Posterior vena cava (tissue), 2 donors: ENCODE data around the gene ERCC6L. TPM values are rescaled to one million over a fixed set of nuclear protein-coding genes. Genes with fewer than 3 reads are reported as not detected.
"Not testable (repeated sequence)": the region's sequence is repeated elsewhere in the genome, so short reads cannot be mapped to it uniquely, and the experiment has no call there.

Experiments
- DNase-seq: peaks from one replicate; pipeline ENCODE4 v3.0.0-alpha.2; 2020; ENCODE audit warnings: low spot score
- intact Hi-C, 2 donors: fragments of 100-400 bp; cut with DNase I; formaldehyde crosslinking; loops; one replicate each; pipeline versions ENCODE4 v1.14.1 to v1.14.2; 2022 to 2023
- total RNA-seq, 2 donors: library from RNA; stranded (reverse); fragmentation: NEBNext Ultra II Directional; extraction: Animal tissue kit (Norgen Biotek cat#: 25700); gene quantifications; one replicate each; pipeline ENCODE4 v1.2.1, GENCODE V29; 2021
- donor health status: DM: yes; HTN: yes; CAD: no.
- donor health status: DM: yes; HTN: yes; CAD: no.

Gene ERCC6L
- total RNA-seq, 2 donors from 2014 or later = 0.05 to 0.14 TPM

- no peak for DNase-seq
- intact Hi-C loops = no loop called here
Measured at GRCh38 chrX:72255864-72256263, 17.0 kb upstream of the ERCC6L start.

GRCh38 chrX:72255445-72255844 is 16.6 kb upstream of the ERCC6L start:
- intact Hi-C loops = no loop called here
- DNase-seq = no peak

- DNase-seq = no peak
- intact Hi-C loops = no loop called here
Measured at GRCh38 chrX:72254816-72255215, 16.0 kb upstream of the ERCC6L start.

- no peak for DNase-seq
- intact Hi-C loops = no loop called here
Measured at GRCh38 chrX:72253686-72254085, 14.9 kb upstream of the ERCC6L start.

GRCh38 chrX:72247206-72247942 is 8.5 kb upstream of the ERCC6L start:
- DNase-seq = no peak
- intact Hi-C loops = no loop called here

GRCh38 chrX:72245461-72246089 is 6.7 kb upstream of the ERCC6L start:
- intact Hi-C loops = no loop called here
- no peak for DNase-seq

- intact Hi-C loops = no loop called here
- DNase-seq = no peak
Measured at GRCh38 chrX:72243472-72243871, 4.6 kb upstream of the ERCC6L start.

- intact Hi-C loops = no loop called here
- DNase-seq = no peak
Measured at GRCh38 chrX:72240976-72241375, 2.1 kb upstream of the ERCC6L start.

GRCh38 chrX:72238183-72238582 is 644 bp downstream of the ERCC6L start:
- intact Hi-C loops = no loop called here
- DNase-seq = no peak

- intact Hi-C loops = no loop called here
- DNase-seq = no peak
Measured at GRCh38 chrX:72236841-72237240, 2.0 kb downstream of the ERCC6L start.

GRCh38 chrX:72230290-72230689 is 8.5 kb downstream of the ERCC6L start:
- no peak for DNase-seq
- intact Hi-C loops = no loop called here

GRCh38 chrX:72220375-72220774 is 18.5 kb downstream of the ERCC6L start:
- intact Hi-C loops, DNase-seq: not testable (repeated sequence)

- intact Hi-C loops = no loop called here
- no peak for DNase-seq
Measured at GRCh38 chrX:72216973-72217372, 21.9 kb downstream of the ERCC6L start.

GRCh38 chrX:72208126-72208800 is 30.6 kb downstream of the ERCC6L start:
- intact Hi-C loops = no loop called here
- DNase-seq = no peak

GRCh38 chrX:72207366-72207765 is 31.5 kb downstream of the ERCC6L start:
- intact Hi-C loops = no loop called here

GRCh38 chrX:72205706-72206105 is 33.1 kb downstream of the ERCC6L start:
- no peak for DNase-seq
- intact Hi-C loops = no loop called here

More at GRCh38 chrX:72207366-72207765, 31.5 kb downstream of the ERCC6L start:
- no peak for DNase-seq

- intact Hi-C loops = no loop called here
- DNase-seq = no peak
Measured at GRCh38 chrX:72203421-72203820, 35.4 kb downstream of the ERCC6L start.

GRCh38 chrX:72202792-72203401 is 35.9 kb downstream of the ERCC6L start:
- no peak for DNase-seq
- intact Hi-C loops = no loop called here

- intact Hi-C loops = no loop called here
- no peak for DNase-seq
Measured at GRCh38 chrX:72201836-72202536, 36.8 kb downstream of the ERCC6L start.

GRCh38 chrX:72182924-72183323 is 55.9 kb downstream of the ERCC6L start:
- intact Hi-C loops = no loop called here
- no peak for DNase-seq
